Spleen (tissue), 11 donors: ENCODE results near the gene CWC25. TPM values are rescaled to one million over a fixed set of nuclear protein-coding genes. Genes with fewer than 3 reads are reported as not detected.

Source experiments
- DNase-seq: peaks from one replicate; pipeline ENCODE4 v3.0.0-alpha.2; 2020
- H3K27ac ChIP-seq, 8 donors: fragments of 200-600 bp; sonication (generic) in 7 of 8; 1 replicate in 4 of 8; 2 replicates in 4 of 8; pipeline versions ENCODE4 v1.5.0 to v1.8.0; 2016 to 2021; ENCODE audit warnings: inconsistent platforms in 4 of 8, mild to moderate bottlenecking in 4 of 8, moderate library complexity in 1 of 8
- H3K27me3 ChIP-seq, 7 donors: fragments of 200-600 bp; sonication (generic) in 6 of 7; replicated peaks in 1 of 7; 1 replicate in 4 of 7; 2 replicates in 3 of 7; pipeline versions ENCODE4 v1.5.0 to v1.8.0; 2016 to 2021; ENCODE audit warnings: inconsistent platforms in 3 of 7, mild to moderate bottlenecking in 1 of 7
- H3K36me3 ChIP-seq, 6 donors: fragments of 200-600 bp; sonication (generic) in 5 of 6; 1 replicate in 4 of 6; 2 replicates in 2 of 6; pipeline versions ENCODE4 v1.5.0 to v1.8.0; 2016 to 2021; ENCODE audit warnings: inconsistent platforms in 2 of 6
- H3K4me1 ChIP-seq, 6 donors: fragments of 200-600 bp; sonication (generic) in 5 of 6; 1 replicate in 3 of 6; 2 replicates in 3 of 6; pipeline versions ENCODE4 v1.5.0 to v1.8.0; 2016 to 2021; ENCODE audit warnings: inconsistent platforms in 3 of 6
- H3K4me3 ChIP-seq, 8 donors: fragments of 200-600 bp; sonication (generic) in 7 of 8; 1 replicate in 4 of 8; 2 replicates in 4 of 8; pipeline versions ENCODE4 v1.5.0 to v1.8.0; 2016 to 2021; ENCODE audit warnings: inconsistent platforms in 4 of 8, mild to moderate bottlenecking in 4 of 8, moderate library complexity in 2 of 8
- H3K9me3 ChIP-seq, 8 donors: fragments of 200-600 bp; sonication (generic) in 7 of 8; 1 replicate in 4 of 8; 2 replicates in 4 of 8; pipeline versions ENCODE4 v1.5.0 to v1.8.0; 2016 to 2021; ENCODE audit warnings: inconsistent platforms in 4 of 8
- POLR2A ChIP-seq, 3 donors: fragments of 450-650 bp; IDR thresholded peaks; one replicate each; pipeline ENCODE4 v1.5.1; 2017; ENCODE audit warnings: antibody characterized with exemption in 3 of 3, mild to moderate bottlenecking in 1 of 3
- POLR2AphosphoS5 ChIP-seq, 3 donors: sonication (generic); formaldehyde crosslinking; IDR thresholded peaks; one replicate each; pipeline ENCODE4 v1.5.1; 2017; ENCODE audit warnings: antibody characterized with exemption in 3 of 3
- WGBS, 5 donors: extraction: QIAGEN DNeasy Blood & Tissue Kit in 3 of 5; methylation state at CpG; one replicate each; pipeline versions ENCODE4 v1.1.5 to v1.1.7; 2013 to 2018; 5-methylcytosine and 5-hydroxymethylcytosine counted together
- intact Hi-C: fragments of 100-400 bp; cut with DNase I; formaldehyde crosslinking; loops from one replicate; pipeline ENCODE4 v1.15.0; 2023; ENCODE audit warnings: low total_unique reads
- microRNA-seq, 3 donors: library from miRNA; unstranded; fragments of <30 nt; microRNA quantifications; one replicate each; pipeline versions ENCODE4 to v1.1.0, GENCODE V29; 2019 to 2020
- polyA plus RNA-seq, 3 donors: library from polyadenylated mRNA; stranded (reverse); fragments of 200-250 nt; gene quantifications; one replicate each; pipeline ENCODE4 v1.2.1, GENCODE V29; 2013
- small RNA-seq, 4 donors: library from RNA; depleted of rRNA; stranded (forward); fragments of <200 nt; gene quantifications; one replicate each; pipeline ENCODE3, GENCODE V24; 2016
- total RNA-seq, 7 donors: library from RNA; depleted of rRNA in 3 of 7; stranded (reverse); fragments of >200 nt in 3 of 7; fragmentation: NEBNext Ultra II Directional in 4 of 7; extraction: Animal tissue kit (Norgen Biotek cat#: 25700) in 4 of 7; gene quantifications; one replicate each; pipeline versions ENCODE4 v1.1.0 to v1.2.1, GENCODE V29; 2016 to 2021
- TF ChIP-seq, protein P1 (sequence below), 11 experiments: fragments of 200-600 bp in 7 of 11; fragments of 450-650 bp in 4 of 11; sonication (generic) in 4 of 11; IDR thresholded peaks in 8 of 11; conservative IDR thresholded peaks in 3 of 11; 1 replicate in 7 of 11; 2 replicates in 4 of 11; pipeline versions ENCODE4 v1.4.0 to v1.8.0; 2016 to 2021; ENCODE audit warnings: antibody characterized with exemption in 11 of 11, inconsistent platforms in 4 of 11, mild to moderate bottlenecking in 1 of 11
- donor health status: healthy with polysubstance abuse.
- donor health status: DM: no; HTN: no; CAD: no; lungs with moderate emphysema.
- donor health status: DM: no; HTN: no; CAD: no.
- donor health status: Bipolar disorder and iron deficiency.
- donor health status: healthy.
- donor health status: DM: no; HTN: no; CAD: no.
- donor health status: DM: yes; HTN: yes; CAD: no.

The CWC25 gene
- total and polyA plus RNA-seq, 10 donors: 14.7 to 32.8 (median 26.9) TPM

DNA sequence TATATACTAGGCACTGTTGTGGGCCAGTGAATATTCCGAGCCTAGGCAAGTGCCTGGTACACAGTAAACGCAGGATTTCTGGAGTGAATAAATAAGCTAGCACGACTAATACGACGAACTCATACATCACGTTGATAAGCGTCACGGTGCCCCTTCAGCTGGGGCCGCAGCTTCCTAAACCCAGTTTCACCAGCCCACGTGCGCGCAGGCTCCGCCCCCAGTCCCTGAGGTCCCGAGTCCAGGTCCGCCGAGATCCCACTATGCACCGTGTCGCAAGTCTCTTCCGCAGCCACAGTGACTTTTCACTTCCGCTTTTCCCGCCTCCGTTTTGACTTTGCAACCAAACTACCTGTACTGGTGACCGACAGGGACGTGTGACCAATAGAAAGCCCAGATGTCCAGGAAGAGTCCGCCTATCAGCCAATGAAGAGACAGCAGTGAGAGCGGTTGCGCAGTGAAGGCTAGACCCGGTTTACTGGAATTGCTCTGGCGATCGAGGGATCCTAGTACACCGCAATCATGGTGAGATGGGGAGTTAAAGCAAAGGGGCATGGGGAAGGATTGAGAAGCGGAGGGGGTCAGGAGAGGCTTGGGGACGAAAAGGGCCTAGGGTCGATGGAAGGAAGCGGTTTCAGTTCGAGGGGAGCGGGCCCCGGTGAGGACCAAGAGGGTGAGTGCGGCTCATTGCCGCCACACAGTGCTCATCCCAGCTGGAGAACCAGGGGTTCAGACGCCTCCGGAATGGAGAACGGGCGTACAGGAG is 72.6 kb downstream of the CWC25 start, which contains the start of gene PSMB3:
PSMB3 (plus strand) TSS at position 434 of the 763 bp plus-strand sequence; CDS start at position 520, 86 bp downstream.
- peaks cover 43 to 90% (median 71%) of the 10 kb centered on the region in 6 donors for H3K4me1 ChIP-seq

DNA sequence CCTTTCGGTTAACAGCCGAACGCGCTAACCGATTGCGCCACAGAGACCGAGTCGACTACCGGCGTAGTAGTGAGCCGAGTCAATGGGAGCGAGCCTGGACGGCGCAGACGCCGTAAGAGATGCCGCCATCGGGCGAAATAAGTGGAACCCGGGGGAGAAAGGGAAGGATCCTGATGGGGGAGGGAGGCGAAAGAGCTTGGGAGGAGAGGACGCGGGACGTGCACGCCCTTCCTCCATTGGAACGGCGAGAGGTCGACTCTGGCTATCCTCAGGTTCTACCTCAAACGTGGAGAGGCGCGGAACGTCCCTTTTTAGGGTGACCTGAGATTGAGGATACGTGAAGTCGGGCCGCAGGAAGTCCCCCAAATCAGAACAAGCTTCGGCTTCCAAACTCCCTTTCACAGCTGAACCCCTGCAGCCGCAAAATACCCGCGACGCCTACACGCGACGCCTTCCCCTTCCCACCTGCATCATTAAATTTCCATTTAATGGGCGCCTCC is 73.3 kb downstream of the CWC25 start:
- 0 to 1% (median 1%) methylated on average over 44 of the region's 44 CpGs for WGBS, 5 donors
- peaks cover 0 to 48% (median 41%) of the 10 kb centered on the region in 7 donors for H3K27me3 ChIP-seq
- H3K27ac ChIP-seq: peak overlapping the region; percentile 61 to 96 (median 92)
- intact Hi-C loops: no loop called here
- TF ChIP-seq, protein P1, sequence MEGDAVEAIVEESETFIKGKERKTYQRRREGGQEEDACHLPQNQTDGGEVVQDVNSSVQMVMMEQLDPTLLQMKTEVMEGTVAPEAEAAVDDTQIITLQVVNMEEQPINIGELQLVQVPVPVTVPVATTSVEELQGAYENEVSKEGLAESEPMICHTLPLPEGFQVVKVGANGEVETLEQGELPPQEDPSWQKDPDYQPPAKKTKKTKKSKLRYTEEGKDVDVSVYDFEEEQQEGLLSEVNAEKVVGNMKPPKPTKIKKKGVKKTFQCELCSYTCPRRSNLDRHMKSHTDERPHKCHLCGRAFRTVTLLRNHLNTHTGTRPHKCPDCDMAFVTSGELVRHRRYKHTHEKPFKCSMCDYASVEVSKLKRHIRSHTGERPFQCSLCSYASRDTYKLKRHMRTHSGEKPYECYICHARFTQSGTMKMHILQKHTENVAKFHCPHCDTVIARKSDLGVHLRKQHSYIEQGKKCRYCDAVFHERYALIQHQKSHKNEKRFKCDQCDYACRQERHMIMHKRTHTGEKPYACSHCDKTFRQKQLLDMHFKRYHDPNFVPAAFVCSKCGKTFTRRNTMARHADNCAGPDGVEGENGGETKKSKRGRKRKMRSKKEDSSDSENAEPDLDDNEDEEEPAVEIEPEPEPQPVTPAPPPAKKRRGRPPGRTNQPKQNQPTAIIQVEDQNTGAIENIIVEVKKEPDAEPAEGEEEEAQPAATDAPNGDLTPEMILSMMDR (IDR thresholded peaks at IDR 0.05 in 8 of 11, conservative IDR thresholded peaks at IDR 0.05 in 3 of 11): no peak
- TF ChIP-seq POLR2A (IDR thresholded peaks at IDR 0.05): no peak
- peak in 2 of 3 donors; percentile 38 to 56 for TF ChIP-seq POLR2AphosphoS5 (IDR thresholded peaks at IDR 0.05)
- H3K9me3 ChIP-seq: no peaks in the 10 kb centered on the region
- H3K36me3 ChIP-seq: peaks cover 0 to 36% (median 26%) of the 10 kb centered on the region in 6 donors
- DNase-seq: peak; percentile 94
- peak overlapping the region; percentile 69 to 96 (median 88) for H3K4me3 ChIP-seq
- H3K4me1 ChIP-seq: peaks cover 50 to 91% (median 78%) of the 10 kb centered on the region in 6 donors

More for the DNA sequence above, 72.6 kb downstream of the CWC25 start, which contains the start of gene PSMB3:
- H3K27ac ChIP-seq: peak within 1 kb of the TSS; percentile 67 to 96 (median 92)
- H3K27me3 ChIP-seq: peaks cover 0 to 41% (median 35%) of the 10 kb centered on the region in 7 donors
- peak; percentile 99 for DNase-seq
- TF ChIP-seq, protein P1 (IDR thresholded peaks at IDR 0.05 in 8 of 11, conservative IDR thresholded peaks at IDR 0.05 in 3 of 11): peak in 2 of 11 experiments; percentile 24 to 30
- TF ChIP-seq POLR2A (IDR thresholded peaks at IDR 0.05): no peak
- peak; percentile 92 to 94 (median 93) for TF ChIP-seq POLR2AphosphoS5 (IDR thresholded peaks at IDR 0.05)
- 0 to 1% (median 0%) methylated on average over 40 to 44 of the region's 44 CpGs for WGBS, 5 donors
- no peaks in the 10 kb centered on the region for H3K9me3 ChIP-seq
- H3K36me3 ChIP-seq: peaks cover 3 to 42% (median 32%) of the 10 kb centered on the region in 6 donors
- intact Hi-C loops: no loop called here
- peak within 1 kb of the TSS; percentile 69 to 96 (median 88) for H3K4me3 ChIP-seq

- Histone ChIP-seq H3K4me3 (peak overlapping the region in 7 of 8 donors; percentile 69 to 96 (median 90)), H3K4me1 (peaks cover 55 to 93% (median 82%) of the 10 kb centered on the region in 6 donors), H3K9me3 (no peaks in the 10 kb centered on the region), H3K36me3 (peaks cover 0 to 30% (median 20%) of the 10 kb centered on the region in 6 donors), H3K27me3 (peaks cover 0 to 53% (median 41%) of the 10 kb centered on the region in 7 donors), H3K27ac (peak overlapping the region; percentile 61 to 96 (median 92))
- intact Hi-C loops: no loop called here
- no peak for DNase-seq
- TF ChIP-seq POLR2A (IDR thresholded peaks at IDR 0.05): no peak
- no peak for TF ChIP-seq POLR2AphosphoS5 (IDR thresholded peaks at IDR 0.05)
- TF ChIP-seq, protein P1 (IDR thresholded peaks at IDR 0.05 in 8 of 11, conservative IDR thresholded peaks at IDR 0.05 in 3 of 11): no peak
- WGBS, 5 donors: 2 to 5% (median 3%) methylated on average over 10 of the region's 10 CpGs
Observed at GRCh38 chr17:38751144-38751807, 73.8 kb downstream of the CWC25 start.

Small RNA genes lying within 50 kb of the gene (microRNA-seq; reads per million reads assigned to microRNA genes)
- 0.36 to 1.4 (median 0.57) reads per million in 3 donors for gene MIR4727

Small RNA genes lying within 50 kb of the gene (small RNA-seq; reads per million reads assigned to genes)
- gene MIR4727: 0 to 0.08 (median 0) reads per million in 4 donors
- gene RNU6-866P: 0 reads per million in 4 donors
- 0 reads per million in 4 donors for gene SNORA21
- gene SNORA21B: 0 reads per million in 4 donors

Other genes with a start within 250 kb of the CWC25 start
- 1 to 10 TPM in 4 of 7 donors, under 1 TPM in 3; 0.32 to 3.5 (median 2.1) TPM for gene SRCIN1, start 219.4 kb downstream of the CWC25 start, total RNA-seq
- 1 to 10 TPM in 1 of 3 donors, under 1 TPM in 2; 0.41 to 2.5 (median 0.98) TPM for gene SRCIN1, start 219.4 kb downstream of the CWC25 start, polyA plus RNA-seq
- 1 to 10 TPM in 6 of 7 donors, under 1 TPM in 1; 0.51 to 6.4 (median 2.2) TPM for gene EPOP, start 150.4 kb downstream of the CWC25 start, total RNA-seq
- 1 to 10 TPM; 1.5 to 3.5 (median 3.1) TPM for gene EPOP, start 150.4 kb downstream of the CWC25 start, polyA plus RNA-seq
- 100 to 1,000 TPM; 112 to 244 (median 183) TPM for gene MLLT6, start 120.0 kb downstream of the CWC25 start, total RNA-seq
- 100 to 1,000 TPM in 1 of 3 donors, 10 to 100 TPM in 2; 27.3 to 124 (median 35.5) TPM for gene MLLT6, start 120.0 kb downstream of the CWC25 start, polyA plus RNA-seq
- 10 to 100 TPM in 4 of 7 donors, 1 to 10 TPM in 3; 4.9 to 22.2 (median 11.5) TPM for gene CISD3, start 95.0 kb downstream of the CWC25 start, total RNA-seq
- 10 to 100 TPM; 11.2 to 27.5 (median 24.0) TPM for gene CISD3, start 95.0 kb downstream of the CWC25 start, polyA plus RNA-seq
- gene PCGF2, start 77.0 kb downstream of the CWC25 start, total RNA-seq: 10 to 100 TPM; 13.1 to 57.6 (median 25.7) TPM
- 10 to 100 TPM; 13.7 to 28.5 (median 25.7) TPM for gene PCGF2, start 77.0 kb downstream of the CWC25 start, polyA plus RNA-seq
- gene PSMB3, start 72.6 kb downstream of the CWC25 start, total RNA-seq: 100 to 1,000 TPM; 119 to 182 (median 162) TPM
- gene PSMB3, start 72.6 kb downstream of the CWC25 start, polyA plus RNA-seq: 100 to 1,000 TPM; 199 to 235 (median 214) TPM
- 10 to 100 TPM; 30.9 to 48.4 (median 42.9) TPM for gene PIP4K2B, start 25.8 kb downstream of the CWC25 start, total RNA-seq
- gene PIP4K2B, start 25.8 kb downstream of the CWC25 start, polyA plus RNA-seq: 10 to 100 TPM; 11.4 to 21.3 (median 12.2) TPM
- gene RPL23, start 28.4 kb upstream of the CWC25 start, total RNA-seq: 1,000 to 10,000 TPM; 1,006 to 1,826 (median 1,444) TPM
- 1,000 to 10,000 TPM; 5,045 to 6,883 (median 6,622) TPM for gene RPL23, start 28.4 kb upstream of the CWC25 start, polyA plus RNA-seq
- 100 to 1,000 TPM; 117 to 196 (median 154) TPM for gene LASP1, start 44.7 kb upstream of the CWC25 start, total RNA-seq
- 10 to 100 TPM; 38.8 to 84.3 (median 45.6) TPM for gene LASP1, start 44.7 kb upstream of the CWC25 start, polyA plus RNA-seq
- not detected for gene FBXO47, start 142.1 kb upstream of the CWC25 start, total RNA-seq
- under 1 TPM in 1 of 3 donors, not detected in 2; 0.06 TPM for gene FBXO47, start 142.1 kb upstream of the CWC25 start, polyA plus RNA-seq